ENCODE data around the gene AMDHD2.

AMDHD2 gene

GRCh38 chr16:2481676-2482075 lies 38.5 kb upstream of the AMDHD2 start:
- Histone ChIP-seq H4K20me1 (ENCODE audit: control insufficient read depth, insufficient read depth, low read depth, low read length) (peaks cover 16% of the 10 kb centered on the region; the same call in 1 of the 2 replicates), H3K27me3 (ENCODE audit: control insufficient read depth, low read length) (no peaks in the 10 kb centered on the region), H3K4me2 (ENCODE audit: low read length) (no peak overlapping the region), H3K4me1 (ENCODE audit: control insufficient read depth, low read length) (peaks cover 9% of the 10 kb centered on the region; the same call in 1 of the 2 replicates), H3K9me3 (ENCODE audit: control insufficient read depth, insufficient read depth, low read length) (no peaks in the 10 kb centered on the region), H3F3A (ENCODE audit: control insufficient read depth, insufficient read depth) (no peaks in the 10 kb centered on the region), H3K9me2 (replicated peaks; ENCODE audit: control insufficient read depth, low read length) (no peaks in the 10 kb centered on the region), H3K36me3 (ENCODE audit: control insufficient read depth, low read length) (peaks cover 13% of the 10 kb centered on the region; the same call in 1 of the 2 replicates), H3K27ac (ENCODE audit: low read depth, low read length) (no peak overlapping the region), H3K4me3 (ENCODE audit: low read length) (no peak overlapping the region), H3K79me2 (ENCODE audit: control insufficient read depth, low read length) (peaks cover 73% of the 10 kb centered on the region)
- TF ChIP-seq EZH2phosphoT487 (IDR thresholded peaks at IDR 0.05; ENCODE audit: borderline replicate concordance, low read length): no peak
- TF ChIP-seq CTCF (IDR thresholded peaks at IDR 0.05; ENCODE audit: low read depth, low read length, poor library complexity, severe bottlenecking): no peak

- Histone ChIP-seq H3F3A (ENCODE audit: control insufficient read depth, insufficient read depth) (no peaks in the 10 kb centered on the region), H3K36me3 (ENCODE audit: control insufficient read depth, low read length) (peaks cover 13% of the 10 kb centered on the region; the same call in 1 of the 2 replicates), H3K4me2 (ENCODE audit: low read length) (no peak overlapping the region), H3K79me2 (ENCODE audit: control insufficient read depth, low read length) (peaks cover 73% of the 10 kb centered on the region), H4K20me1 (ENCODE audit: control insufficient read depth, insufficient read depth, low read depth, low read length) (peaks cover 10% of the 10 kb centered on the region; the same call in 1 of the 2 replicates), H3K27me3 (ENCODE audit: control insufficient read depth, low read length) (no peaks in the 10 kb centered on the region), H3K4me1 (ENCODE audit: control insufficient read depth, low read length) (peaks cover 12% of the 10 kb centered on the region), H3K27ac (ENCODE audit: low read depth, low read length) (no peak overlapping the region), H3K9me3 (ENCODE audit: control insufficient read depth, insufficient read depth, low read length) (no peaks in the 10 kb centered on the region), H3K9me2 (replicated peaks; ENCODE audit: control insufficient read depth, low read length) (no peaks in the 10 kb centered on the region), H3K4me3 (ENCODE audit: low read length) (no peak overlapping the region)
- no peak for TF ChIP-seq CTCF (IDR thresholded peaks at IDR 0.05; ENCODE audit: low read depth, low read length, poor library complexity, severe bottlenecking)
Observed at GRCh38 chr16:2482249-2482648, 37.9 kb upstream of the AMDHD2 start.

GRCh38 chr16:2482708-2483534 lies 37.2 kb upstream of the AMDHD2 start:
- no peak overlapping the region for H3K4me3 ChIP-seq (ENCODE audit: low read length)
- peaks cover 9% of the 10 kb centered on the region; the same call in 1 of the 2 replicates for H3K36me3 ChIP-seq (ENCODE audit: control insufficient read depth, low read length)
- H3K4me2 ChIP-seq (ENCODE audit: low read length): no peak overlapping the region
- H3K4me1 ChIP-seq (ENCODE audit: control insufficient read depth, low read length): peaks cover 14% of the 10 kb centered on the region
- H4K20me1 ChIP-seq (ENCODE audit: control insufficient read depth, insufficient read depth, low read depth, low read length): peaks cover 12% of the 10 kb centered on the region; the same call in 1 of the 2 replicates
- H3K79me2 ChIP-seq (ENCODE audit: control insufficient read depth, low read length): peaks cover 73% of the 10 kb centered on the region
- no peaks in the 10 kb centered on the region for H3K27me3 ChIP-seq (ENCODE audit: control insufficient read depth, low read length)
- TF ChIP-seq EZH2phosphoT487 (IDR thresholded peaks at IDR 0.05; ENCODE audit: borderline replicate concordance, low read length): no peak
- no peak for TF ChIP-seq CTCF (IDR thresholded peaks at IDR 0.05; ENCODE audit: low read depth, low read length, poor library complexity, severe bottlenecking)
- H3K27ac ChIP-seq (ENCODE audit: low read depth, low read length): no peak overlapping the region
- H3K9me2 ChIP-seq (replicated peaks; ENCODE audit: control insufficient read depth, low read length): no peaks in the 10 kb centered on the region
- no peaks in the 10 kb centered on the region for H3K9me3 ChIP-seq (ENCODE audit: control insufficient read depth, insufficient read depth, low read length)
- no peaks in the 10 kb centered on the region for H3F3A ChIP-seq (ENCODE audit: control insufficient read depth, insufficient read depth)

Data from DOHH2 (cell line).